LNCaP clone FGC (cell line): Measurements from ENCODE around the gene RAB40C.

ENCODE experiments used
- DNase-seq: peaks from one replicate; pipeline ENCODE4 v3.0.0-alpha.2; 2011; ENCODE audit warnings: low read depth
- H3K4me3 ChIP-seq: 2 replicates; pipeline ENCODE4 v1.5.1; 2011; ENCODE audit warnings: mild to moderate bottlenecking, low read depth, low read length, control low read depth
- TF ChIP-seq, protein P1 (sequence below): IDR thresholded peaks from 2 replicates; pipeline ENCODE4 v1.5.1; 2012; ENCODE audit warnings: mild to moderate bottlenecking; ENCODE audit not compliant: control insufficient read depth, insufficient read depth; ENCODE audit errors: extremely low read depth

RAB40C gene

DNA sequence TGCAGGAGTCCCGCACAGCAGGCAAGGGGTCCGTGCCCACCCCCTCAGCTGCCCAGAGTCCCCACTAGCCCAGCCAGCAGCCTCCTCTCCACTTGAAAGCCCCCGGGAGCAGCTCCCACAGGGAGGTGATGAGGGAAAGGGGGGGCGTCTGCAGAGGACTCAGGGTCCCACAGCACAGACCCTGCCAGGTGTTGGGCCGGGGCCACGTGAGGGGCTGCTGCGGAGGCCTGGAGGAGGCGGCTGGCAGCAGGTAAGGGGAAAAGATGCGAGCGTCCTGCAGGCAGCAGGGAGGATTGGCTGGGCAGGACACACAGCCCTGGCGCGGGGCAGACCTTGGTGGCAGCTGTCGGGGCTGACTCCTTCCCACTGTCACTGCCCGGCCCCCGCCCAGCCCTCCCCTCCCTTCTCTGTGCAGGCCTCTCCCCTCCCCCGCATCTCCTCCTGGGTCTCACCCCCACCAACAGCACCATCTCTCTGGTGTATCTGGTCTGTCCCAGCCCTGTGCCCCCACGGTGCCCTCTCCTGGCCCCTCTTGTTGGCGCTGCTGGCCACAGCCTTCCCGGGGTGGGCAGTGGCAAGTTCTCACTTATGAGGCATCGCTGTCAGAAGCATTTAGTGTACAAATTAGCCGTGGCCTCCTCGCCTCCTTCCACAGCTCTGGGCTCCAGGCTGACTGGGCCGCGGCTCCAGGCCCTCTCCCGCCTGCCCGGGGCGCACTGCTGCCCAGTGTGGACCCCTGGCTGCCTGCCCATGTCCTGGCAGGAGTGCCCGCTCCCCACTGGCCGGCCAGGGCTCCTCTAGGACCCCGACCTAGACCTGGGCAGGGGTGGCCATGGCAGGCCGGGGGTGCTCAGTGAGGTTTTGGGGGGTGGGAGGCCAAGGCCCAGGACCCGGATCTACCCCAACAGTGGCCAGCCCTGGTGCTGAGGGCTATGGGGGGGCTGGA is 34.1 kb upstream of the RAB40C start:
- DNase-seq = no peak
- no peak overlapping the region for H3K4me3 ChIP-seq
- TF ChIP-seq, protein P1, sequence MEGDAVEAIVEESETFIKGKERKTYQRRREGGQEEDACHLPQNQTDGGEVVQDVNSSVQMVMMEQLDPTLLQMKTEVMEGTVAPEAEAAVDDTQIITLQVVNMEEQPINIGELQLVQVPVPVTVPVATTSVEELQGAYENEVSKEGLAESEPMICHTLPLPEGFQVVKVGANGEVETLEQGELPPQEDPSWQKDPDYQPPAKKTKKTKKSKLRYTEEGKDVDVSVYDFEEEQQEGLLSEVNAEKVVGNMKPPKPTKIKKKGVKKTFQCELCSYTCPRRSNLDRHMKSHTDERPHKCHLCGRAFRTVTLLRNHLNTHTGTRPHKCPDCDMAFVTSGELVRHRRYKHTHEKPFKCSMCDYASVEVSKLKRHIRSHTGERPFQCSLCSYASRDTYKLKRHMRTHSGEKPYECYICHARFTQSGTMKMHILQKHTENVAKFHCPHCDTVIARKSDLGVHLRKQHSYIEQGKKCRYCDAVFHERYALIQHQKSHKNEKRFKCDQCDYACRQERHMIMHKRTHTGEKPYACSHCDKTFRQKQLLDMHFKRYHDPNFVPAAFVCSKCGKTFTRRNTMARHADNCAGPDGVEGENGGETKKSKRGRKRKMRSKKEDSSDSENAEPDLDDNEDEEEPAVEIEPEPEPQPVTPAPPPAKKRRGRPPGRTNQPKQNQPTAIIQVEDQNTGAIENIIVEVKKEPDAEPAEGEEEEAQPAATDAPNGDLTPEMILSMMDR = no peak

DNA sequence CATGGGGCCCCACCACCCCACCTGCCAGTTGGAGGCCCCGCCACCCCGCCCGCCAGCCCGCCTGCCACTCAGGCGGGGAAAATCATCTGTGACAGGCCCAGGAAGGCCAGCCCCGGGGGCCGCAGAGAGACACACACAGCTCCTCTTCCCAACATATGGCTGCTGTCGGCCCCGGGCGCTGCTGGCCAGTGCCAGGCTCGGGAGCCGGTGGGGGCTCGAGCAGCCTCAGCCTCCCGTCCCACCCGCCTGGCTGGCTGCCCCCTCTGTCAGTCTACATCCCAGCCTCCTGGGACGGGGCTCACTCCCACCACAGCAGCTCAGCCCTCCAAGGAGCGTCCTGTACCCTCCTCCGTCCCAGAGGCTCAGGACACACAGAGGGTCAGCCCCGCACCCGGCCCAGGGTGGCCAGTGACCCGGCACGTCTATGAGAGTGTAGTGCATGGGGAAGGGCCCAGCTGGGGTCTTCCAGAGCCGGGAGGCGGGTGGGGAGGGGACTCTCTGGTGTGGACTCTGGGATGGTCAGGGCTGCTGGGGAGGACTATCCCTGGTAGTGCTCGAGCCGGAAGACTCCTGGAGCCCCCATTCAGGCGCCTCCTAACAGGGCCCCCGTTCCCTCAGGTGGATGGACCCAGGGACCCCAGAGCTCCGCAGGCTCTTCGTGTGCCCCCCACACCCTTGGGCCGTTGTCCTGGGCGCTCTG is 33.2 kb upstream of the RAB40C start:
- H3K4me3 ChIP-seq = no peak overlapping the region
- no peak for DNase-seq
- TF ChIP-seq, protein P1 = no peak

DNA sequence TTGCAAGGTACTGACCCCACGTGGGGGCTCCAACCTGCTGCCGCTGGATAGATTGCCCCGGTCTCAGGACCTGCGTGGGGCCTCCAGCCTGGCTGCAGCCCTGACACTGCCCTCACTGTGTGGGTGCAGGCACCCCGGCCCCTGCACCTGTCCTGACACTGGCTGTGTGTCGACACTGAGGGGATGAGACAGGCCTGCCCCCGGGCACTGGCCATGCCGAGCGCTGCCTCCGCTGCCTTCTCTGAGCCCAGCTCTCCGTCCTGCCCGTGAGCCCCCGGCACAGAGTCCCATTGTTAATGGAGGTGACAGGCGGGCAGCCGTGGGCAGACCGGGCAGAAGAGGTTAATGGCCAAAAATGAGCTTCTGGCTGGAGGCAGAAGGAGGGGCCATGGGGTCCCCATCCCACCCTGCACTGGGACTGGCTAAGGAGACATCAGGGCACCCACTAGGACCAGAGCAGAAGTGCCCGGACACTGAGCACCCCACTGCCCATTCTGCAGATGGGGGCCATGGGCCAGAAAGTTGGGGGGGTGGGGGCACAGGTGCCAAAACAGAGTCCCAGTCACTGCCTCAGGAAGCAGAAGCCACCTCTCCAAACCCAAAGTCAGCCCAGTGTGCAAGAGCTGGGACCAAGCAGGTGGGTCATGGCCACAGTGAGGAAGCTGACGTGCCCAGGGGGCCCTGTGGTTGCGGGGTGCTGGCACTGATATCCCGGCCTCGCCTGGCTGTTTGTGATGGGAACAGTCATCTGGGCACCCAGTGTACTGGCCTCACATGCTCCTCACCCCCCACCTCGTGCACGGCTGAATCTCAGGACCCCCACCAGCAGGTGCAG is 32.2 kb upstream of the RAB40C start:
- DNase-seq = no peak
- TF ChIP-seq, protein P1 = no peak
- no peak overlapping the region for H3K4me3 ChIP-seq

DNA sequence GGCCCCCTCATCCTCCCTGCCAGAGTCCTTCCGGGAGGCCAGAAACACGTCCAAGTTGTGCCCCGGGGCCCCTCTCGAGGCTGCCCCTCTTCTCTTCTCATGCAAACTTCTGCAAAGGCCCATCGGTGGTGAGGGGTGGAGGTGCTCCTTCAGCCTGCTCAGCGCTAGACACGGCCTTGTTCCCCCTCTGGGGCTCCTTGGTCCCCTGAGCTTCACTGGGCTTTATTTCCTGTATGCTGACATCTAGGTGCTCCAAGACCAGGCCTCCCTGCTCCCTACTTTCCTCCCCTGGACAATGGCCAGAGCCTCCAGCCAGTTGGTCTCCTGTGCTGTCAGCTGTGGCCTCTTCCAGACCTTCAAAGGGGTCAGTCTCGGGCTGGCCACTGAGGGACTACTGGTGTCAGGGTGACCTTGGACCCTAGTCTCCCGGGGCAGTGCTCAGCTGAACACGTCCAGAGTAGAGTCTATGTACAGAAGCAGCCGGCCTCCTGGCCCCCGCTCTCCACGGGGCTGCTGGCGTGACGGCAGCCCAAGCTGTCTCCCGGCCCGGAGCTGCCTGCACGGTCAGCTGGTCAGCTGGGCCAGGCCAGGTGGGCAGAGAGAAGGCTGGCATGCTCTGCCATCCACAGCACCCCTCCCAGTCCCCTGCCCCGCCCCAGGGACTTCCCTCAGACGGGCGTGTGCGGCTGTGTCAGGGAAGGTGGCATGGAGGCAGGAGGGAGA is 31.4 kb upstream of the RAB40C start:
- H3K4me3 ChIP-seq = no peak overlapping the region
- TF ChIP-seq, protein P1 = no peak
- DNase-seq = no peak

DNA sequence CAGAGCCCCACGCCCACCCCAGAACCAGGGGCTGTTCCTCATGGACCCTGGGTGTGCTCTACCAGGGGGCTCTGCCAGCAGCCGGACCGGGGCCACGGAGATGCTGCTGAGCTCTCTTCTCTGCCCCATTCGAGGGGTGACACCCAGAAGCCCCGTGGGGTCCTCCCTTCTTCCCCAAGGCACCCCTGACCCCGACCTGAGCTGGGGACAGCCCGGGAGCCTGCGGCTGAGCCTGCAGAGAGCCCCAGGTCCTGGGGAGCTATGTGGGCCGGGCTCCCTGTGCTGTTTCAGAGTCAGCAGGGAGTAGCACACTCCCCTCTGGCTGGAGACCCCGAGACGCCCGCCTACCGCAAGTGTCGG is 30.9 kb upstream of the RAB40C start:
- no peak for DNase-seq
- no peak overlapping the region for H3K4me3 ChIP-seq

More for the DNA sequence above, 30.9 kb upstream of the RAB40C start:
- TF ChIP-seq, protein P1 = no peak
